ENCODE measurements around the gene TAS2R5.

DNA sequence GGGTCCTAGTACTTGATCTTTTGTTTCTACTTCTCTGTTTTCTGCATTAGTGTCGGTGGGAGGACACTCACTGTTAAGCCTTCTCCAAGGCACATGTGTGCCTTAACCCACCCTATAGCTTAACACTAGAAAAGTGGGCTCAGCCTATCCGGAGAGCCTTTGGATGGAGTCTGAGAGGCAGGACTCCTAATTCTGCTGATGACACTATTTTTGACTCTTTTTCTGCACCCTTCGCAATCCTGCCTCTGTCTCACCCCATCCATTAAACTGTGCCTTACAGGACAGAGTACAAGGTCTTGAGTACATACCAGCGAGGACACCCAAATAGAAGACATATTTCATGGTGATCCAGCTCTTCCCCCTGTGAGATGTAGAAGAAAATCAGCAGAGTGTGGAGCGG, 50.7 kb downstream of the TAS2R5 start:
- no peak for TF ChIP-seq EZH2 (IDR thresholded peaks at IDR 0.05; ENCODE audit: borderline replicate concordance, low read length)
- TF ChIP-seq, protein P1, sequence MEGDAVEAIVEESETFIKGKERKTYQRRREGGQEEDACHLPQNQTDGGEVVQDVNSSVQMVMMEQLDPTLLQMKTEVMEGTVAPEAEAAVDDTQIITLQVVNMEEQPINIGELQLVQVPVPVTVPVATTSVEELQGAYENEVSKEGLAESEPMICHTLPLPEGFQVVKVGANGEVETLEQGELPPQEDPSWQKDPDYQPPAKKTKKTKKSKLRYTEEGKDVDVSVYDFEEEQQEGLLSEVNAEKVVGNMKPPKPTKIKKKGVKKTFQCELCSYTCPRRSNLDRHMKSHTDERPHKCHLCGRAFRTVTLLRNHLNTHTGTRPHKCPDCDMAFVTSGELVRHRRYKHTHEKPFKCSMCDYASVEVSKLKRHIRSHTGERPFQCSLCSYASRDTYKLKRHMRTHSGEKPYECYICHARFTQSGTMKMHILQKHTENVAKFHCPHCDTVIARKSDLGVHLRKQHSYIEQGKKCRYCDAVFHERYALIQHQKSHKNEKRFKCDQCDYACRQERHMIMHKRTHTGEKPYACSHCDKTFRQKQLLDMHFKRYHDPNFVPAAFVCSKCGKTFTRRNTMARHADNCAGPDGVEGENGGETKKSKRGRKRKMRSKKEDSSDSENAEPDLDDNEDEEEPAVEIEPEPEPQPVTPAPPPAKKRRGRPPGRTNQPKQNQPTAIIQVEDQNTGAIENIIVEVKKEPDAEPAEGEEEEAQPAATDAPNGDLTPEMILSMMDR (IDR thresholded peaks at IDR 0.05; ENCODE audit: low read length), result no peak

Data from OCI-LY1 (cell line).